HepG2 (cell line): ENCODE measurements around the gene BMERB1. TPM values are rescaled to one million over a fixed set of nuclear protein-coding genes. Genes with fewer than 3 reads are reported as not detected.
"Not testable (repeated sequence)": the region's sequence is repeated elsewhere in the genome, so short reads cannot be mapped to it uniquely, and the experiment has no call there.

ENCODE experiments used
- HNRNPK ChIP-seq: fragments of 200-400 bp; formaldehyde crosslinking; IDR thresholded peaks from 2 replicates; pipeline ENCODE4 v1.6.1; 2018; ENCODE audit warnings: low read length, low read depth, moderate library complexity, mild to moderate bottlenecking; ENCODE audit not compliant: poor library complexity, severe bottlenecking
- IKZF4 ChIP-seq: sonication (generic); formaldehyde crosslinking; IDR thresholded peaks from 2 replicates; pipeline ENCODE4 v1.5.1; 2020; ENCODE audit warnings: borderline replicate concordance, mild to moderate bottlenecking, low read depth, missing genetic modification reagents; ENCODE audit errors: not compliant biosample characterization
- SMAD1 ChIP-seq: sonication (generic); formaldehyde crosslinking; IDR thresholded peaks from 2 replicates; pipeline ENCODE4 v1.4.0; 2020; ENCODE audit warnings: missing genetic modification reagents, low read depth, mild to moderate bottlenecking, borderline replicate concordance
- TCF12 ChIP-seq, 2 experiments: fragments of 450-650 bp in 1 of 2; sonication (generic) in 1 of 2; formaldehyde crosslinking in 1 of 2; IDR thresholded peaks; 2 replicates each; pipeline versions ENCODE4 v1.6.1 to v1.8.0; 2017 to 2022; ENCODE audit warnings: antibody characterized with exemption in 1 of 2, mild to moderate bottlenecking in 1 of 2, missing genetic modification reagents in 1 of 2, moderate library complexity in 1 of 2
- ZBTB14 ChIP-seq: sonication (generic); formaldehyde crosslinking; IDR thresholded peaks from 2 replicates; pipeline ENCODE4 v1.4.0; 2020; ENCODE audit warnings: missing genetic modification reagents
- ZBTB2 ChIP-seq: sonication (generic); formaldehyde crosslinking; IDR thresholded peaks from 2 replicates; pipeline ENCODE4 v1.8.0; 2022; ENCODE audit warnings: low read depth, missing genetic modification reagents
- ZBTB43 ChIP-seq: sonication (generic); formaldehyde crosslinking; conservative IDR thresholded peaks from 2 replicates; pipeline ENCODE4 v1.4.0; 2020; ENCODE audit warnings: missing genetic modification reagents
- ZFAT ChIP-seq: sonication (generic); formaldehyde crosslinking; conservative IDR thresholded peaks from 2 replicates; pipeline ENCODE4 v1.8.1; 2023; ENCODE audit warnings: missing genetic modification reagents, inconsistent platforms
- ZNF160 ChIP-seq: sonication (generic); formaldehyde crosslinking; IDR thresholded peaks from 2 replicates; pipeline ENCODE4 v1.8.0; 2022; ENCODE audit warnings: mild to moderate bottlenecking, inconsistent platforms, missing genetic modification reagents
- ZNF280B ChIP-seq: sonication (generic); formaldehyde crosslinking; IDR thresholded peaks from 2 replicates; pipeline ENCODE4 v1.5.0; 2020; ENCODE audit warnings: missing genetic modification reagents, mild to moderate bottlenecking, borderline replicate concordance
- ZNF281 ChIP-seq: sonication (generic); formaldehyde crosslinking; IDR thresholded peaks from 2 replicates; pipeline ENCODE4 v1.4.0; 2020; ENCODE audit warnings: missing genetic modification reagents, borderline replicate concordance
- ZNF337 ChIP-seq: sonication (generic); formaldehyde crosslinking; IDR thresholded peaks from 2 replicates; pipeline ENCODE4 v1.5.1; 2020; ENCODE audit warnings: missing genetic modification reagents, low read depth, mild to moderate bottlenecking, borderline replicate concordance
- ZNF460 ChIP-seq: sonication (generic); formaldehyde crosslinking; IDR thresholded peaks from 2 replicates; pipeline ENCODE4 v1.5.1; 2020; ENCODE audit warnings: missing genetic modification reagents, mild to moderate bottlenecking, borderline replicate concordance
- ZNF552 ChIP-seq: sonication (generic); formaldehyde crosslinking; IDR thresholded peaks from 2 replicates; pipeline ENCODE4 v1.9.0; 2022; ENCODE audit warnings: missing genetic modification reagents, mild to moderate bottlenecking, borderline replicate concordance
- ZNF580 ChIP-seq: IDR thresholded peaks from 2 replicates; pipeline ENCODE4 v1.6.1; 2016; ENCODE audit warnings: low read depth, borderline replicate concordance
- ZNF749 ChIP-seq: sonication (generic); formaldehyde crosslinking; IDR thresholded peaks from 2 replicates; pipeline ENCODE4 v1.8.0; 2022; ENCODE audit warnings: mild to moderate bottlenecking, missing genetic modification reagents, moderate library complexity, borderline replicate concordance
- polyA plus RNA-seq, 8 experiments: library from polyadenylated mRNA; depleted of rRNA in 3 of 8; stranded (reverse) in 7 of 8; unstranded in 1 of 8; fragments of >200 nt; fragmentation: Illumina TruSeq in 4 of 8; extraction: Trizol in 4 of 8; gene quantifications; 2 replicates each; pipeline versions ENCODE4 v1.2.1 to v1.2.3, GENCODE V29; 2011 to 2016; ENCODE audit warnings: low read depth in 4 of 8, missing spikeins in 1 of 8, mixed read lengths in 1 of 8; ENCODE audit not compliant: insufficient read depth in 1 of 8
- total RNA-seq, 5 experiments: library from RNA; depleted of rRNA; stranded (reverse); fragments of >200 nt; fragmentation: Illumina TruSeq; extraction: Trizol; gene quantifications; 2 replicates each; pipeline ENCODE4 v1.2.3, GENCODE V29; 2016; ENCODE audit warnings: low read depth in 1 of 5

BMERB1 gene
- total and polyA plus RNA-seq, 2 of the 13 experiments (the other 11 are each of a cell fraction or from before 2014, with no cell fraction given) = 1.4 TPM

- TF ChIP-seq ZBTB43 (CRISPR knock-in tag) (peak; percentile 83; the same call in 1 of the 2 replicates), ZFAT (CRISPR knock-in tag) (0 out of 2 replicates have a peak, but pooled peaks have one; percentile 32), IKZF4 (CRISPR knock-in tag) (peak; percentile 98), ZNF580 (0 out of 2 replicates have a peak, but pooled peaks have one; percentile 17), SMAD1 (0 out of 2 replicates have a peak, but pooled peaks have one; percentile 72), ZNF280B (peak; percentile 21), ZNF337 (CRISPR knock-in tag) (0 out of 2 replicates have a peak, but pooled peaks have one; percentile 63), ZNF552 (CRISPR knock-in tag) (peak; percentile 66; the same call in 1 of the 2 replicates), ZBTB2 (CRISPR knock-in tag) (peak; percentile 45; the same call in 1 of the 2 replicates), ZNF281 (CRISPR knock-in tag) (0 out of 2 replicates have a peak, but pooled peaks have one; percentile 9), TCF12 (CRISPR knock-in tag; IDR thresholded peaks at IDR 0.05) (0 out of 2 replicates have a peak, but pooled peaks have one; percentile 61), ZNF460 (CRISPR knock-in tag) (0 out of 2 replicates have a peak, but pooled peaks have one; percentile 32), ZNF749 (CRISPR knock-in tag) (peak; percentile 77), ZBTB14 (CRISPR knock-in tag) (peak; percentile 83), HNRNPK (peak; percentile 60), ZNF160 (CRISPR knock-in tag) (peak; percentile 77; the same call in 1 of the 2 replicates)
- not testable (repeated sequence) for TF ChIP-seq TCF12 (IDR thresholded peaks at IDR 0.05)
Measured at GRCh38 chr16:15395631-15396508, 38.5 kb upstream of the BMERB1 start, which contains the start of gene MPV17L (continued).
